Activated CD4-positive, alpha-beta T cell treated with anti-CD3 and anti-CD28 coated beads, Interleukin-2, Interleukin-4, amounts not matched to agents 100 ng/mL and 50 ng/mL, durations not matched to agents 16 hours and 8 hours (primary cell): ENCODE measurements around the gene SPINDOC.
"Not testable (repeated sequence)": the region's sequence is repeated elsewhere in the genome, so short reads cannot be mapped to it uniquely, and the experiment has no call there.

Experiments used
- DNase-seq: peaks from one replicate; pipeline ENCODE4 v3.0.0-alpha.2; 2020; ENCODE audit warnings: low spot score

Gene SPINDOC

DNA sequence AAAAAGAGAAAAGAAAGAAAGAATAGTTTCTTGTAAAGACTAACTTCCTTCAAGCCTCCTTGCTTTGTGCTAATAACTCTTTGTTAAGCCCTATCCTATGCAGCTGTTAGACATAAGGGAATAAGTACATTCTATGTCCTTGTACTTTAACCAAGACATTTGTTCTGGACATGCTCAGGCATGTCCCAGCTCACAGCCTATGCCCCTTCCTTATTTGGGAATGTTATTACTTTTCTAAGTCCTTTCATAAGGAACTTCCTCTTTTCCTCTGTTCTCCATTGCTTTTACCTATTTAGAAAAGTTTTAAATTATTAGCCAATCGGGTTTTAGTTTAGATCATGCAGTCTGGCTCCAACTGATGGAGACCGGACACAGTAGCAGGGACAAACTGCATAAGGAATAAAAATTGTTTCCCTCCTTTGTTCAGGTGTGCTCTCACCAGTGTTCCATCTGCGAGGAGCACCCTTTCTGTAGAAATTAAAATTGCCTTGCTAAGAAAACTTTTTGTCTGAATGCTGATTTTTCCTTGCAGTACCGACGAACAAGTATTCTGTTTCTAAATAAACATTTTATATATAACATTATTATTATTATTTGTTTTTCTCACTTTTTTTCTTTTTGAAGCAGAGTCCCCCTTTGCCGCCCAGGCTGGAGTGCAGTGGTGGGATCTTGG, 21.6 kb upstream of the SPINDOC start:
- DNase-seq: no peak

DNA sequence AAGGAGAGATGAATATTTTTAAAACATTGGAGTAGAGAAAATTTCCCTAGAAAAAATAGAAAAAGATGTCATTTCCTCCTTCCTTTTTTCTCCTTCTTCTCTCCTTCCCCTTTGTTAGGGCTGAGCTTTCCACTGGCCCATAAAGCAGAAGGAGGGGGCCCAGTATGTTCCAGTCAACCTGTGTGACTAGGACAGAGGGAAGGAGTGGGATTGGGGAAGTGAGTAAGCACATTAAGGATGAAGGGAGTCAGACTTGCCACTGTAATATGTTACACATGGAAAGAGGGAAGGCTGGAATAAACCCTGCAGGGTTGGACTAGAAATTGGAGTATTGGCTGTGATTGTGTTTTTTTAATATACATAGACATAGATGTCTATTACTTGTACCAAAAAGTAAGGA, 20.1 kb upstream of the SPINDOC start:
- DNase-seq: no peak

DNA sequence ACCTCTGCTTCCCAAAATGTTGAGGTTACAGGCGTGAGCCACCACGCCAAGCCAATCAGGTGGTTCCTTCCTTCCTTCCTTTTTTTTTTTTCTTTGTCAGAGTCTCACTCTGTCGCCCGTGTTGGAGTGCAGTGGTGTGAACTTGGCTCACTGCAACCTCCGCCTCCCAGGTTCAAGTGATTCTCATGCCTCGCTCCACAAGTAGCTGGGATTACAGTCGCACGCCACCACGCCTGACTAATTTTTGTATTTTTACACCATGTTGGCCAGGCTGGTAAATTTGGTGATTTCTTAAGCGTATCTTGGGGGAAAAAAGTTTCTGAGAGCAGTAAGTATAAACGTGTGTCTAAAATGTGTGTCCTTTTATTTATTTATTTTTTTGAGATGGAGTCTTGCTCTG, 18.2 kb upstream of the SPINDOC start:
- no peak for DNase-seq

DNA sequence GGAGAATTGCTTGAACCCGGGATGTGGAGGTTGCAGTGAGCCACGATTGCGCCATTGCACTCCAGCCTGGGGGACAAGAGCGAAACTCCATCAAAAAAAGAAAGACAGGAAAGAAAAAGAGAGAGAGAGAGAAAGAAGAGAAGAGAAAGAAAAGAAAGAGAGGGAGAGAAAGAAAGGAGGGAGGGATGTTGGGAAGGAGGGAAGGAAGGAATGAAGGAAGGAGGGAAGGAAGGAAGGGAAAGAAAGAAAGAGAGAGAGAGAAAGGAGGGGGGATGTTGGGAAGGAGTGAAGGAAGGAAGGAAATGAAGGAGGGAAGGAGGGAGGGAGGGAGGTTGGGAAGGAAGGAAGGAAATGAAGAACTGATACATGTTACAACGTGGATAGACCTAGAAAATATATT, 12.3 kb upstream of the SPINDOC start:
- DNase-seq: no peak

DNA sequence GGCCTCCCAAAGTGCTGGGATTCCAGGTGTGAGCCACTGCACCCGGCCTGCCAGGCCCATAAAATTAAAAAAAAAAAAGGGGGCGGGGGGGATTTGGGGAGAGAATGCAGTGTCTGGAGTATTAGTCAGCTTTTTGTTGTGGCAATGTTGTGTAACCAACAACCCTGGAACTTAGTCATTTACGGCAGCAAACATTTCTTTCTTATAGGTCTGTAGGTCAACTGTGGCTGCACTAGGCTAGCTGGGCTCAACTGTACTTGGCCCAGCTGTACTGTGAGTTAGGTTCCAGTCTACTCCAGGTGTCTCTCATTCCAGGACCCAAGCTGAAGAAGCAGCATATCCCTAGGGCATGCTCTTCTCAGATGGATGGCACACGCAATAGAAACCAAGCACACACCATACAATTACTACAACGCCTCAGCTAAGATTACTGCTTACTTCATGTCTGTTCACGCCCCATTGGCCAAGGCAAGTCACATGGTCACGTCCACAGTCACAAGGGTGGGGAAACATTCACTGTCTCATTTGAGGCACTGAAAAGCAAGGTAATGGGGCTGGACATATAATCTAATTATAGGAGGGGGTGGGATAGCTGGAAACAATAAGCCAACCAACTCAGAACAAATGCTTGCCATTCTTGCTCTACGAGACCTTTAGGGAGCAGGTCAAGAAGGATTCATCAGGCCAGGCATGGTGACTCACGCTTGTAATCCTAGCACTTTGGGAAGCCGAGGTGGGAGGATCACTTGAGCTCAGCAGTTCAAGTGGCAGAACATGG, 10.4 kb upstream of the SPINDOC start:
- no peak for DNase-seq

DNA sequence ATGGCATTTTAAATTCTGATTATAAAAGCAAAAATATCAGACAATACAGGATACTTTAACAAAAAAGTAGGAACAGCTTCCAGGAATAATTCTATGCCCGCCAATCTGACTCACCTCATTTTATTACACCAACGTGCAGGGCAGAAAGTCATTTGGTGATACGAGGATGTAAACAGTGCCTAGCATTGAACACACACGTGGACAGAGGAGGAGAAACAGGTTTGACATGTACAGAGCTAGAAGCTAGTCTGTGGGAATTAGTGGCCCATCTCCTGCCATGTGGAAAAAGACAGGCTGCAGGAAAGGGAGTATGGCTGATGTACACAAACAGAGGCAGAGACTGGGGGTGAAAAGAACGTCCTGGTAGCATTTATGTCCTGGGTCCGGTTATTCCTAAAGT, 9.0 kb upstream of the SPINDOC start:
- no peak for DNase-seq

DNA sequence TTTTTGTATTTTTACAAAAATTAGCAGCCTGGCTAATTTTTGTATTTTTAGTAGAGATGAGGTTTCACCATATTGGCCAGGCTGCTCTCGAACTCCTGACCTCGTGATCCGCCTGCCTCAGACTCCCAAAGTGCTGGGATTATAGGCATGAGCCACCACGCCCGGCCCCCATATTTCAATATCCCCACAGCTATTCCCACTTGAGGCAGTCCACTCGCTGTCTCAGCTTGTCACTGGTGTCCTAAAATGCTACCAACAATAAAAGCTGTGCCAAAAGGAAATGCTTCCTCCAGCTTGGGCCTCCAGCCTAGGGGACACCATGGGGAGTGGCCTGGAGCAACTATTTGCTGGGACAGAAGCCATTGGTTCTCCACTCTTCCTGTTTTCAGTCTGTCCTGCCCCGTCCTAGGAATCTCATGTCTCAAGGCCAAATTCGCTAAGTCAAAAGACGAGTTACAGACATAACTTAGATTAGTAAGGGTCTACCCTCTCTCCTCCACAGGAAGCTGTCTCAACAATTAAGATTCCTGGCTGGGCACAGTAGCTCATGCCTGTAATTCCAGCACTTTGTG, 7.3 kb upstream of the SPINDOC start:
- no peak for DNase-seq

DNA sequence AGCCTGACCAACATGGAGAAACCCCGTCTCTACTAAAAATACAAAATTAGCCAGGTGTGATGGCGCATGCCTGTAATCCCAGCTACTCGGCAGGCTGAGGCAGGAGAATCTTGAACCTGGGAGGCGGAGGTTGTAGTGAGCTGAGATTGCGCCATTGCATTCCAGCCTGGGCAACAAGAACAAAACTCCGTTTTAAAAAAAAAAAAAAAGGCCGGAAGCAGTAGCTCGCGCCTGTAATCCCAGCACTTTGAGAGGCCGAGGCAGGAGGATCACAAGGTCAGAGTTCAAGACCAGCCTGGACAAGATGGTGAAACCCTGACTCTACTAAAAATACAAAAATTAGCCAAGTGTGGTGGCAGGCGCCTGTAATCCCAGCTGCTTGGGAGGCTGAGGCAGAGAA, 2.9 kb upstream of the SPINDOC start:
- DNase-seq: not testable (repeated sequence)

DNA sequence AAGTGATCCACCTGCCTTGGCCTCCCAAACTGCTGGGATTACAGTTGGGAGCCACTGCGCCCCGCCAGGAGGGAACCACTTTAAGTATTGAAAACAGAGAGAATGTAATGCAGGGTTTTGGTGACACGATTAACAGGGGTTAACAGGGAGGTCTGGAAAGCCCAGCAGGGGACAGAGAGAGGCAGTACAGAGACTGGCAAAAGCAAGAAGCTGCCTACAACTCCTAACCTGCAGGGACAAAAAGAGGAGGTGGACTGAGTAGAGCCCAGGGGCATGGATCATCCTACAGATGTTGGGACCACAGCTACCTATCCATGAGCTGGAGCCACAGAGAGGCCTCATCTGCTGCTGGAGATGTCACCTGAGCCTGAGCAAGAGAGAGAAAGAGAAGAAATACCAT, 1.7 kb upstream of the SPINDOC start:
- DNase-seq: no peak

DNA sequence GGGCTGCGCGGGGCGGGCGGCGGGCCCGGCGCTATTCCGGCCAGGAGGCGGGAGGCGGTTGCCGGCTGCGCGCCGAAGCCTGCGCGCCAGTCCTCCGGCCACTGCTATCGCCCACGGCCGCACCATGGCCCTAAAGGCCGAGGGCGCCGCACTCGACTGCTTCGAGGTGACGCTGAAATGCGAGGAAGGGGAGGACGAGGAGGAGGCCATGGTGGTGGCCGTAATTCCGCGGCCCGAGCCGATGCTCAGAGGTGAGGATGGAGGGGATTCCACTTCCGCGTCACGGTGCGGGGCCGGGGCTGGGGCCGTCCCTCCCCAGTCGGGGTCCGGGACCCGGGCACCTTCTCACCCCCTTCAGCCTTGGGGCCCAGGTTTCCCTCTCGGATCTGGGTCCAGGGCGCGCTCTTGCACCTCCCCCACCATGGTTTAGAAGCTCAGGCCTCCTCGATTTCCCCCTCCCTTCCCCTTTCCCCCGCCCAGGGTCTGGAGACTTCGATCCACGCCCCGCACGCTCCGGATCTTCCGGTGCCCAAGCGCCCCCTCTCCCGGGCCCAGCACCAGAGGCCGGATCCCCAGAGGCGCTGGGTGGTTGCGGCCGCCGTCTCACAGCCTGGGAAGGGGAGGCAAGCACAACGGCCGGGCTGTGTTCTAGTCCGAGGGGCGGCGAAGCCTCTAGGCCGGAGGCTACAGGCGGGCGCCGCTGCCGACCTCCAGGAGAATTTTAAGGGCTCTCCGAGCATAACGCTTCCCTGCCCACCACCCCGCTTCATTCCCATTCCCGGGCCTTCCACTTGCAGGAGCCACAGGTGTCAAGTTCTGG, 517 bp downstream of the SPINDOC start:
- DNase-seq: peak; percentile 59

DNA sequence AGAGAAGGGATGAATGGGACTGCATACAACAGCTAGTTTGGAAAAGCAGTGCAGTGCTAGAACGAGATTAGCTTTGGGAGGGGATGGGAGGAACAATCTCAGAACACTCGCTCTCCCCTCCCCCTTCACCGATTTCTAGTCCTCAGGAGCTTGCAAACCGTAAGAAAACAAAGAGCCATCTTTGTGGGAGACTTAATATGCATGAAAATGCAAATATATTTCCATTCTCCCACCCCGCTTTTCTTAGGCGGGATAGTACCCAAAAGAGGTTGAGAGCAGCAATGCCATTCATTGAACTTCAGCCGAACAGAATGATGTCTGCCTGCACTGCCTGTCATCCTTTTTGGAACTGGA, 1.1 kb downstream of the SPINDOC start:
- DNase-seq: no peak

DNA sequence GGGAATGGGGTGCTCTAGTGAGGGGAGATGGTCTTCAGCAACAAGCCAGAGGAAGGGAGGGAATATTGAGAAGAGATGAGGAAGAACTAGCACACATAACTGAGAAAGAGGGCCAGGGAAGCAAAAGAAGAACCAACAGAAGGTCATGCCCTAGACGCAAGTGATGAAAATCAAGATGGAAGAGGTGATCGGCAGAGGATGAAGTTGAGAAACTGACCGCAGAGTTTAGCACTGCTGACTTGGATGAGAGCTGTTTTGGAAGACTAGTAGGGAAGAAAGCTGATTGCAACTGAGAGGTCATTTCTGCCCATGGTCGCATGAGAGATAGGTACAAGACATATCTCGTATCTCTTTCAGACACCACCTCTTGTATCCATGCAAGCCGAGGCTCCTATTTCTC, 2.9 kb downstream of the SPINDOC start:
- DNase-seq: no peak

DNA sequence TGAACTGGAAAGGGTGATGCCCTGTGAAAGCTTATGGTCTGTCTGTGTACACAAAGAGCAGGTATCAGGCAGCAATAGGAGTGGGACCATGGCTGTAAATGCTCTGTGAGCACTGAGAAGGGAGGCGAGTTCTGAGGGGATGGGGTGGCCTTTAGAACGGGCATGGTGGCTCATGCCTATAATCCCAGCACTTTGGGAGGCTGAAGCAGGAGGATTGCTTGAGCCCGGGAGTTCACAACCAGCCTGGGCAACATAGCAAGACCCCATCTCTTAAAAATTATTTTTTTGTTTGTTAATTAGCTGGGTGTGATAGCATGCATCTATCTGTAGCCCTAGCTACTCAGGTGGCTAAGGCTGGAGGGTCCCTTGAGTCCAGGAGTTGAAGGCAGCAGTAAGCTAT, 3.5 kb downstream of the SPINDOC start:
- DNase-seq: no peak

DNA sequence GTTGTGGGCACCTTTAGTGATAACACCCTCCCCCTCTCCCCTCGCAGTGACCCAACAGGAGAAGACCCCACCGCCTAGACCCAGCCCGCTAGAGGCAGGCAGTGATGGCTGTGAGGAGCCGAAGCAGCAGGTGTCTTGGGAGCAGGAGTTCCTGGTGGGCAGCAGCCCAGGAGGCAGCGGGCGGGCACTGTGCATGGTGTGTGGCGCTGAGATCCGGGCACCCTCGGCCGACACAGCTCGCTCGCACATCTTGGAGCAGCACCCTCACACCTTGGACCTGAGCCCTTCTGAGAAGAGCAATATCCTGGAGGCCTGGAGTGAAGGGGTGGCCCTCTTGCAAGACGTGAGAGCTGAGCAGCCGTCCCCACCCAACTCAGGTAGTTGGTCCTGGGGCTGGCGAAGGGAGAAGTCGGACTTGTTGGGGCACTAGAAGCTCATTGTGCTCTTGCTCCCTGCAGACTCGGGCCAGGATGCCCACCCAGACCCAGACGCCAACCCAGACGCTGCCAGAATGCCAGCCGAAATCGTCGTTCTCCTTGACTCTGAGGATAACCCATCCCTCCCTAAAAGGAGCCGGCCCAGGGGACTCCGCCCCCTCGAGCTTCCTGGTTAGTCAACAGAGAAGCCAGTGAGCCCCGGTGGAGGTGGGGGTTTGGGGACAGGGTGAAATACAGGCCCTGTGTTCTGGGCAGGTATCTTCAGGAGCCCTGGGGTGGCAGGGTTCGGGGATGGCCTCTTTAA, 4.7 kb downstream of the SPINDOC start:
- no peak for DNase-seq

DNA sequence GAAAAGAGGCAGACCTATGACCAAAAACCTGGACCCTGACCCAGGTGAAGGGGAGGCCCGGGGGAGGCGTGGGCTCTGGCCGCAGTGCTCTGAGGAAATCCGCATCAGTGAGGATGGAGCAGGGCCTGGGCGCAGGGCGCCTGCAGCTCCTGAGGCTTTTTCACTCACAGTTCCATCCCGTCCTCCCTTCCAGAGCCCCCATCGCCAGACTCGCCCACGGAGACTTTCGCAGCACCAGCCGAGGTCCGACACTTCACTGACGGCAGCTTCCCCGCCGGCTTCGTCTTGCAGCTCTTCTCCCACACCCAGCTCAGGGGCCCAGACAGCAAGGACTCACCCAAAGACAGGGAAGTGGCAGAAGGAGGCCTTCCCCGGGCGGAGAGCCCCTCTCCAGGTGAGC, 5.4 kb downstream of the SPINDOC start:
- no peak for DNase-seq

DNA sequence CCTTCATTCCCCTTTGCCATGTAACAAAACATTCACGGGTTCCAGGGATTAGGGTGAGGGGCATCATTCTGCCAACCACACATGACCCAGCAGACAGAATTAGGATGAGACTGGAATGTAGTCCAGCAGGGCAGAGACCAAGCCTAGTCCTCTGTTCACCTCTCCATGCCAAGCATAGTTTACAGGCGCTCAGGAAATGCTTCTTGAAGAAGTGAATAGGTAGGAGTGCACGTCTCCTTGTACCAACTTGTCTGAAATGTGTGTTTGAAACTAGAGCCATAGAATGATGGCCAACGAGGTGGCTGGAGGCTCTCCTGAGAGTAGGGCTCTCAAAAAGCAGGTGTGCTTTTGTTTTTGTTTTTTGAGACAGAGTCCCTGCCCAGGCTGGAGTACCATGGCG, 8.2 kb downstream of the SPINDOC start:
- no peak for DNase-seq

DNA sequence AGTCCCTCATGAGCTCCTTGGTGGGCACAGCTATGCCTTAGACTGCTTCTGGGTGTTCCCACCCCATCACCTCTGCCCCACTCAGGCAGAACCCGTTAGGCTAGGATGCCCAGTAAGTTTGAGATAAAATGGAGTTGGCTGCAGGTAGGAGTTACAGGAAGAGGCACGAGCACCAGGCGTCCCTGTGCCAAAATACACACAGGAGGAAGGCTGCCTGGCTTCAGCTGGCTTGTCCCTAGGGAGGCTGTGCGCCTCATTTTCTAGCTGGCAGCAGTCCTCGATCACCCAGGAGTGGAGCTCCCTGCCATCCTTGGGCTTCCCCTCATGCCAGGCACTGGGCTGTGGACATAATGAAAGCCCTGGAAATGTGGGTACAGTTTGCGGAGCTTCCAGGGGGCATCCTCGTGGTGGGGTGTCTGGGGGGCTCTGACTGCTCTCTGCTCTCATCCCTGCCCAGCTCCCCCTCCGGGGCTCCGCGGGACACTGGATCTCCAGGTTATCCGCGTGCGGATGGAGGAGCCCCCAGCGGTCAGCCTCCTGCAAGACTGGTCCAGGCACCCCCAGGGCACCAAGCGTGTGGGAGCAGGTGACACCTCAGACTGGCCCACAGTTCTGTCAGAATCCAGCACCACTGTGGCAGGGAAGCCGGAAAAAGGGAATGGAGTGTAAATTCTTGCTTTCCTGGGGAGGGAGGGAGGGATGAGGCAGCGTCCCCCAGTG, 13.4 kb downstream of the SPINDOC start:
- DNase-seq: no peak

DNA sequence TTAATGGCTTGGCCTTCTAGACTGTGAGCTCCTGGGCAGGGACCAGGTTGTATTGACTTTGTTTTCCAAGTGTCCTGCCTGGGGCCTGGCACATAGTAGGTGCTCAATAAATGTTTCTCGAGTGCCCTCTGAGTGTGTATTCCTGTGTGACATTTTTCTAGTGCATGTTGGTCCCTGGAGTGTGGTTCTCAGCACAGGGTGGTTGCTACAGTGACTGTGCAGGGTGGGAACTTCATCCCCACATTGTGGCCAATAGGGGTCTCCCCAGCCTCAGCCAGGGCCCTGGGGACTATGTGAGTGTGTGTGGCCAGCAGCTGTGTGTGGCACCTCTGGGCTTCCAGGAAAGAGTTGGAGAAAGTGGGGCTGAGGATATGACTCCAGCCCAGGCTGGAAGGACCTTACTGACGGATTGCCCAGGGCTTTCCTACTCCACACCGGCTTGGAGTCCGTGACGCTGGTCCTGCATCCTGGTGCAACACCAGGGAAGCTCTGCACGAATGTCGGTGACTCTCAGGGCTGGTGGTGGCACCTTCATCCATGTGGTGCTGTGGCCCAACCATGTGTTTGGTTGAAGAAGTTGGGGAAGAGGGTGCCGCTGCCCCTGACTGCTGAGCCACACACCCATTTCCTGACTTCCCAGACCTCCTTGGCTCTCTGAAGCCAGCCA, 16.7 kb downstream of the SPINDOC start:
- no peak for DNase-seq

DNA sequence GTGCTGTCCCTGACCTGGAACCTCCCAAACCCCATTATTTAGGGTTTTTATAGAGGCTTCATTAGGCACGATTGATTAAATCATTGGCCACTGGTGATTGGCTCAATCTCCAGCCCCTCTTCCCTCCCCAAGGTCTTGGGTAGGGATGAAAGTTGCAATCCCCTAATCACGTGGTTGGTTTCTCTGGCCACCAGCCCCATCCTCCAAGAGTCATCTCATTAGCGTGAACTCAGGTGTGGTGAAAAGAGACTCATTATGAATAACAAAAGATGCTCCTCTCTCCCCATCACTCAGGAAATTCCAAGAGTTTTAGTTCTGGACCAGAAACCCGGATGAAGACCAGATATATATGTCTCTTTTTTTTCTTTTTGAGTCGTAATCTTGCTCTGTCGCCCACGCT, 18.1 kb downstream of the SPINDOC start:
- DNase-seq: no peak

DNA sequence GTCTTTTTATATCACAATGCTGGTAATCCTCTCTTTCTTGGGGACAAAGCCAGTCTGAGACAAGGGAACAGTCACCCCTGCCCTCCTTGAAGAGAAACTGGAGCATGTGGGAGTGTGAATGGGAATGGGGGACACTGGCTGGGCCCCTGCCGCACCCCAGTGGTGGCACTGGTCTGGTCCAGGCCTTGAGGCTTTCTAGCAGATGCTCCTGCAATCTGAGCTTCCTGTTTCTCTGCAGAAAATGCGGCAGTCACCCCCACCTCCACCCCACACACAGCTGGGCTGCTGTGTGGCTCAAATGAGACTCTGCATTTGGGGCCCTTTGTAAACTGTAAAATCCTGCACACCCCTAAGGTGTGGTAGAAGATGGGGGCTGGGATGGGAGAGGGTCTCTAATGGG, 19.1 kb downstream of the SPINDOC start:
- no peak for DNase-seq

DNA sequence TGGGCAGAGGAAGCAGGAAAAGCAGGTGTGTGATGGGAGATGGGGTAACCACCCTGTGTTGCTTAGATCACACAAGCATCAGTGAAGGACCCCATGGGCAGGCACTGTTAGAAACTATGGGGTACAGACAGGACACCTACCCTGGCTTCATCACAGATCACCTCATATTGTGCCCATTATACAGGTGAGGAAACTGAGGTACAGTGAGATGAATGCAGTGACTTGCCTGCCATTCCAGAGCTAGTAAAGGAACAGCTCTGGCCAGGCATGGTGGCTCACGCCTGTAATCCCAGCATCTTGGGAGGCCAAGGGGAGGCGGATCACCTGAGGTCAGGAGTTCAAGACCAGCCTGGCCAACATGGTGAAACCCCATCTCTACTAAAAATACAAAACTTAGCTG, 19.8 kb downstream of the SPINDOC start:
- DNase-seq: no peak
